GM12891 (cell line): ENCODE measurements around the gene CLMP.

Source experiments
- PAX5 ChIP-seq: IDR thresholded peaks from 2 replicates; pipeline ENCODE4 v1.6.1; 2011; ENCODE audit warnings: low read length, moderate library complexity, mild to moderate bottlenecking; ENCODE audit not compliant: insufficient read depth, severe bottlenecking
- POLR2A ChIP-seq: IDR thresholded peaks from 2 replicates; pipeline ENCODE4 v1.6.1; 2011; ENCODE audit warnings: low read depth, low read length, control low read depth
- POLR2AphosphoS5 ChIP-seq: IDR thresholded peaks from 2 replicates; pipeline ENCODE4 v1.6.1; 2011; ENCODE audit warnings: low read depth, low read length, control low read depth
- POU2F2 ChIP-seq: IDR thresholded peaks from 2 replicates; pipeline ENCODE4 v1.6.1; 2011; ENCODE audit warnings: low read depth, mild to moderate bottlenecking, control low read depth, low read length, moderate library complexity
- SPI1 ChIP-seq: IDR thresholded peaks from 2 replicates; pipeline ENCODE4 v1.6.1; 2011; ENCODE audit warnings: low read depth, low read length, control low read depth
- TAF1 ChIP-seq: IDR thresholded peaks from 2 replicates; pipeline ENCODE4 v1.6.1; 2011; ENCODE audit warnings: low read depth, low read length, control low read depth

DNA sequence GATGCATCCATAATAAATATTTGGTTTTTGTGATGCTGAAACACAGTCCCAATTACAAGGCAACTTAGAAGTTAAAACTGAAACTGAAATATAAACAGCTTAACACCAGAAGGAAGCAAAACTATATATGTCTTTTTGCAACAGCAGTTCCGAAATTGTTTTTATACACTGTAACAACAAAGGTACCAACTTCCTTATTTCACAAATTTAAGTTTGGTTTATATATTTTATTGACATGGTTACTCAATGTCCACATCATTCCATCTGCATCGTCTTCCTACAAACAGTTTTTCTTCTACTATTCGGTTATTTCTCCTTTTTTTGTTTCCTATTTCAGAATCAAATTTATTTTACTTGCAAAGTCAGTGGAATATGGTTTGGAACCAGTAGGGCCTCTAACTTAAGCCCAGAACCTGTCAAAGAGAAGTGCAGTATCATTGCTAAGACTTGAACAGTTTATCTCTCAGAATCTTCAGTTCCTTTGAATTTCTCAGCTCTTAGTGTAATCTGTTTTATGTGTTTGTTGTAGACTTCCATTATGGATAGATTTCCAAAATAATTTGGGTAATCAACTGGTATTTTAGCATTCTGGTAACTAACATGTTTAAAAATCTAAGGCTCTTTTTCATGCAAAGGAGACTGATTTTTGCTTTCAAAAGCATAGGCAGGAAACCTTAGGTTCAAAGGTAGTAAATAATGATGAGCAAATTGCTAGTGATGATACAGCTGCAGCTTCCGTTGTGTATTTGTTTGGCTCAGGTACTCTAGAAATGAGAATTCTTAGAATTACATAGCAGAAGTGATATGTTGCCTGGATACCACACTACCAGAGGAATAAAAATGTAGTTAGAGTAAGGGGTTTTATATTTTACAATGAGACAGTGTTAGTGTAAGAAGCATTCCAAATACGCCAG, 124.9 kb downstream of the CLMP start:
- TF ChIP-seq POLR2AphosphoS5 (no peak), POLR2A (no peak), PAX5 (no peak), SPI1 (peak; percentile 48; the same call in 1 of the 2 replicates), TAF1 (no peak), POU2F2 (no peak)
